KOPT-K1 (cell line): ENCODE results near the gene NBPF6.
"Not testable (repeated sequence)": the region's sequence is repeated elsewhere in the genome, so short reads cannot be mapped to it uniquely, and the experiment has no call there.

Source experiments
- H3K27ac ChIP-seq: fragments of 200-600 bp; sonication (generic); 2 replicates; pipeline ENCODE4 v1.5.1; 2016; ENCODE audit warnings: antibody characterized with exemption, mild to moderate bottlenecking, low read depth, low read length; ENCODE audit not compliant: poor library complexity, severe bottlenecking
- H3K36me3 ChIP-seq: fragments of 200-600 bp; sonication (generic); 2 replicates; pipeline ENCODE4 v1.5.1; 2017; ENCODE audit warnings: antibody characterized with exemption, mild to moderate bottlenecking, low read length, moderate library complexity; ENCODE audit not compliant: insufficient read depth
- H3K9me3 ChIP-seq: fragments of 200-600 bp; sonication (generic); 2 replicates; pipeline ENCODE4 v1.5.1; 2017; ENCODE audit warnings: antibody characterized with exemption, low read length, mild to moderate bottlenecking; ENCODE audit not compliant: insufficient read depth, poor library complexity, severe bottlenecking

The NBPF6 gene

GRCh38 chr1:108474516-108474915, 24.4 kb downstream of the NBPF6 start:
- not testable (repeated sequence) for H3K36me3 ChIP-seq, H3K27ac ChIP-seq, H3K9me3 ChIP-seq

GRCh38 chr1:108478429-108479015, 28.4 kb downstream of the NBPF6 start:
- Histone ChIP-seq H3K27ac (no peak overlapping the region), H3K9me3 (peaks cover 10% of the 10 kb centered on the region), H3K36me3 (no peaks in the 10 kb centered on the region)

- H3K36me3 ChIP-seq = no peaks in the 10 kb centered on the region
- no peak overlapping the region for H3K27ac ChIP-seq
- peaks cover 10% of the 10 kb centered on the region for H3K9me3 ChIP-seq
Measured at GRCh38 chr1:108482708-108483107, 32.6 kb downstream of the NBPF6 start.

GRCh38 chr1:108485990-108486389, 35.8 kb downstream of the NBPF6 start:
- H3K9me3 ChIP-seq, H3K36me3 ChIP-seq, H3K27ac ChIP-seq: not testable (repeated sequence)

- not testable (repeated sequence) for H3K27ac ChIP-seq, H3K36me3 ChIP-seq, H3K9me3 ChIP-seq
Measured at GRCh38 chr1:108486707-108487106, 36.6 kb downstream of the NBPF6 start.

DNA sequence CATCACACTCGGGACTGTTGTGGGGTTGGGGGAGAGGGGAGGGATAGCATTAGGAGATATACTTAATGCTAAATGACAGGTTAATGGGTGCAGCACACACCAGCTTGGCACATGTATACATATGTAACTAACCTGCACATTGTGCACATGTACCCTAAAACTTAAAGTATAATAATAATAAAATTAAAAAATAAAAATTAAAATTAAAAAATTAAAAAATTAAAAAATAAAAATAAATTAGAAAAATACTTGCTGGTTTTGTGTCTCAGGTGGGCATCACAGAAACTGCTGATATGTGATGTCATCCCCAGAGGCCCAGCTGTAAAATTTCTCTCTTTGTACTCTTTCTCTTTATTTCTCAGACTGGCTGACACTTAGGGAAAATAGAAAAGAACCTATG, 44.9 kb downstream of the NBPF6 start:
- not testable (repeated sequence) for H3K36me3 ChIP-seq, H3K9me3 ChIP-seq, H3K27ac ChIP-seq

DNA sequence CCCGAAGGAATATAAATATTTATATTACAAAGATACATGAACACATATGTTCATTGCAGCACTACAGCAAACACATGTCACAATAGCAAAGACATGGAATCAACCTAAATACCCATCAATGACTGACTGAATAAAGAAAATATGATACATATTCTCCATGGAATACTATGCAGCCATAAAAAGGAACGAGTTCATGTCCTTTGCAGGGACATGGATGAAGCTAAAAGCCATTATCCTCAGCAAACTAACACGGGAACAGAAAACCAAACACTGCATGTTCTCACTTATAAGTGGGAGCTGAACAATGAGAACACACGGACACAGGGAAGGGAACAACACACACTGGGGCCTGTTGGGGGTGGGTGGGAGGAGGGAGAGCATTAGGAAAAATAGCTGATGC, 46.7 kb downstream of the NBPF6 start:
- not testable (repeated sequence) for H3K36me3 ChIP-seq, H3K9me3 ChIP-seq, H3K27ac ChIP-seq

- Histone ChIP-seq H3K27ac (no peak overlapping the region), H3K9me3 (no peaks in the 10 kb centered on the region), H3K36me3 (no peaks in the 10 kb centered on the region)
Measured at GRCh38 chr1:108502138-108502537, 52.0 kb downstream of the NBPF6 start.

DNA sequence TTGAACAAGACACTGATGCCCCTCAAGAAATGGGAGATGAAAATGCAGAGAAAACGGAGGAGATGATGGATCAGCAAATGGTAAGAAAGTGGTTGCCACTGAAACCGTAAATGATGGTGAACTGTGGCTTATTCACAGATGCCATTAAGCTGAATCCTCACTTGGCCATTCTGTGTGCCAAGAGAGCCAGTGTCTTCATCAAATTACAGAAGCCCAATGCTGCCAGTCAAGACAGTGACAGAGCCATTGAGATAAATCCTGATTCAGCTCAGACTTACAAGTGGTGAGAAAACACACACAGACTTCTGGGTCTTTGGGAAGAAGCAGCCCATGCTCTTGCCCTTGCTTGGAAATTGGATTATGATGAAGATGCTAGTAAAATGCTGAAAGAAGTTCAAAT, 52.5 kb downstream of the NBPF6 start:
- no peak overlapping the region for H3K27ac ChIP-seq

DNA sequence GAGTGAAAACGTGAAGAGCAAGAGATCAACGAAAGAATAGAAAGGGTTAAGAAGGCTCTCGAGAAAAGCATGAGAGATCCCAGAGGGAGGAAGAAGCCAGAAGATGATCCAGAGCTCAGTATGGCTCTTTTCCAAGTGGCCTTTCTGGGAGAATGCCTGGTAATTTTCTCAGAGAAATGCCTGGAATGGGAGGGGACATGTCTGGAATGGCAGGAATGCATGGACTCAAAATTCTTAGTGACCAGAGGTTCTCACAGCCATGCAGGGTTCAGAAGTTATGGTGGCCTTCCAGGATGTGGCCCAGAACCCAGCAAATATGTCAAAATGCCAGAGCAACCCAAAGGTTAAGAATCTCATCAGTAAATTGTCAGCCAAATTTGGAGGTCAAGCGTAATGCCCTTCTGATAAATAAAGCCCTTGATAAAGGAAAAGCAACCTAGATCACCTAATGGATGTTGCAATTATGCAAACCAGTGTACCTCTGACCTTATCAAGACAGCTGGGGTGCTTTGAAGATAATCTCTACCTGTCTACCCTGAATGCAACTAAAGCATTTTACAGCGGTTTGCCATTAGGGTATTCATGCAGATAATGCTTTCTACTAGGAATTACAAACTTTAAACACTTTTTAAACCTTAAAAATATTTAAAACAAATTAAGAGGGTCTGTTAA, 53.1 kb downstream of the NBPF6 start:
- Histone ChIP-seq H3K36me3 (no peaks in the 10 kb centered on the region), H3K27ac (no peak overlapping the region), H3K9me3 (no peaks in the 10 kb centered on the region)

More for the DNA sequence above, 52.5 kb downstream of the NBPF6 start:
- Histone ChIP-seq H3K36me3 (no peaks in the 10 kb centered on the region), H3K9me3 (no peaks in the 10 kb centered on the region)

GRCh38 chr1:108504447-108504846, 54.3 kb downstream of the NBPF6 start:
- no peaks in the 10 kb centered on the region for H3K36me3 ChIP-seq
- no peak overlapping the region for H3K27ac ChIP-seq
- H3K9me3 ChIP-seq = no peaks in the 10 kb centered on the region

GRCh38 chr1:108505763-108506070, 55.6 kb downstream of the NBPF6 start:
- no peak overlapping the region for H3K27ac ChIP-seq
- H3K9me3 ChIP-seq = no peaks in the 10 kb centered on the region
- no peaks in the 10 kb centered on the region for H3K36me3 ChIP-seq

DNA sequence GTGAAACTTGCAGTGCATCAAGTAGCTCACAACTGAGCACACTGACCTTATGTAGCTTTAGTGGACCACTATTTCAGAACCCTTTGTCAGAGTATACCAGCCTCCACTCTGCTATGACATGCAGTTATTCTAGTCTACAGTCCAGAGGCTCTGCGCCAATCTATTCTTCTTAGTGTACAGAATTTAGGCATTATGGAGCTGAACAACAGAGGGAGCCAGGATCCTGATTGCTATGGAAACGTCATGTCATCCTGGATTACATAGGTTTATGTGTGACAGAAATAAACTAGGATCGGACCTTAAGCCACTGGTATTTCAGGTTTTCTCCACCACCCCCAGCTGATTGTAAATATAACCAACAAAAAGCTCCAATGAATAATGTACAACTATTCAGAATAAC, 61.6 kb downstream of the NBPF6 start:
- H3K36me3 ChIP-seq = no peaks in the 10 kb centered on the region
- no peak overlapping the region for H3K27ac ChIP-seq
- no peaks in the 10 kb centered on the region for H3K9me3 ChIP-seq

GRCh38 chr1:108512239-108513043, 62.3 kb downstream of the NBPF6 start:
- Histone ChIP-seq H3K9me3 (no peaks in the 10 kb centered on the region), H3K36me3 (no peaks in the 10 kb centered on the region), H3K27ac (no peak overlapping the region)

- no peak overlapping the region for H3K27ac ChIP-seq
- no peaks in the 10 kb centered on the region for H3K9me3 ChIP-seq
- H3K36me3 ChIP-seq = no peaks in the 10 kb centered on the region
Measured at GRCh38 chr1:108513044-108513415, 62.9 kb downstream of the NBPF6 start.

- not testable (repeated sequence) for H3K27ac ChIP-seq, H3K36me3 ChIP-seq
Measured at GRCh38 chr1:108513914-108514313, 63.8 kb downstream of the NBPF6 start.

More at GRCh38 chr1:108513914-108514313, 63.8 kb downstream of the NBPF6 start:
- not testable (repeated sequence) for H3K9me3 ChIP-seq
